Measurements from ENCODE around the gene TRIM33.

DNA sequence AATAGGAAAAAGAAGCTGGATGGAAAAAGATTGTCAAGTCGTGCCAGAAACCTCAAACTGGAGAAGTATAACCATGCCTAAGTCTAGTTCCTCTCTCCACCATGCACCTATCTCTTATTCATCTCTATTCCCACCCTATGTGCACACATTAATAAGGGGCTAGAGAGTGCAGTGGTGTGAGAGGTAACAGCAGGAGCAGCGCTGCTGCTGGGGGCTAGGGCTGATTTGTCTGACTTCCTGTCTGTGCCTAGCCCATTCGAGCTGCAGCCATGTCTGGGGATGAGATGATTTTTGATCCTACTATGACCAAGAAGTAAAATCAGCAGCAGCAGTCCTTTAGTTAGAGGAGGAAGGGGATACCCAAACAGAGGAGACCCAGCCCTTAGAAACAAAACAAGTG is 43.0 kb downstream of the TRIM33 start:
- no peak for TF ChIP-seq EZH2 (IDR thresholded peaks at IDR 0.05; ENCODE audit: borderline replicate concordance, low read length)
- TF ChIP-seq, protein P1, sequence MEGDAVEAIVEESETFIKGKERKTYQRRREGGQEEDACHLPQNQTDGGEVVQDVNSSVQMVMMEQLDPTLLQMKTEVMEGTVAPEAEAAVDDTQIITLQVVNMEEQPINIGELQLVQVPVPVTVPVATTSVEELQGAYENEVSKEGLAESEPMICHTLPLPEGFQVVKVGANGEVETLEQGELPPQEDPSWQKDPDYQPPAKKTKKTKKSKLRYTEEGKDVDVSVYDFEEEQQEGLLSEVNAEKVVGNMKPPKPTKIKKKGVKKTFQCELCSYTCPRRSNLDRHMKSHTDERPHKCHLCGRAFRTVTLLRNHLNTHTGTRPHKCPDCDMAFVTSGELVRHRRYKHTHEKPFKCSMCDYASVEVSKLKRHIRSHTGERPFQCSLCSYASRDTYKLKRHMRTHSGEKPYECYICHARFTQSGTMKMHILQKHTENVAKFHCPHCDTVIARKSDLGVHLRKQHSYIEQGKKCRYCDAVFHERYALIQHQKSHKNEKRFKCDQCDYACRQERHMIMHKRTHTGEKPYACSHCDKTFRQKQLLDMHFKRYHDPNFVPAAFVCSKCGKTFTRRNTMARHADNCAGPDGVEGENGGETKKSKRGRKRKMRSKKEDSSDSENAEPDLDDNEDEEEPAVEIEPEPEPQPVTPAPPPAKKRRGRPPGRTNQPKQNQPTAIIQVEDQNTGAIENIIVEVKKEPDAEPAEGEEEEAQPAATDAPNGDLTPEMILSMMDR (IDR thresholded peaks at IDR 0.05; ENCODE audit: low read length): no peak
